H54 (cell line): ENCODE results near the gene FOCAD.

Source experiments
- DNase-seq: peaks from one replicate; pipeline ENCODE4 v3.0.0; 2011; ENCODE audit warnings: low spot score, mixed read lengths; ENCODE audit not compliant: insufficient read length
- FAIRE-seq: peaks from 3 replicates; lab custom pipeline; 2011; peaks lifted over from hg19 to GRCh38; lab: Jason Lieb, UNC
- POLR2A ChIP-seq: IDR thresholded peaks from 2 replicates; pipeline ENCODE4 v1.6.1; 2011; ENCODE audit warnings: low read depth, mild to moderate bottlenecking, low read length

The FOCAD gene

DNA sequence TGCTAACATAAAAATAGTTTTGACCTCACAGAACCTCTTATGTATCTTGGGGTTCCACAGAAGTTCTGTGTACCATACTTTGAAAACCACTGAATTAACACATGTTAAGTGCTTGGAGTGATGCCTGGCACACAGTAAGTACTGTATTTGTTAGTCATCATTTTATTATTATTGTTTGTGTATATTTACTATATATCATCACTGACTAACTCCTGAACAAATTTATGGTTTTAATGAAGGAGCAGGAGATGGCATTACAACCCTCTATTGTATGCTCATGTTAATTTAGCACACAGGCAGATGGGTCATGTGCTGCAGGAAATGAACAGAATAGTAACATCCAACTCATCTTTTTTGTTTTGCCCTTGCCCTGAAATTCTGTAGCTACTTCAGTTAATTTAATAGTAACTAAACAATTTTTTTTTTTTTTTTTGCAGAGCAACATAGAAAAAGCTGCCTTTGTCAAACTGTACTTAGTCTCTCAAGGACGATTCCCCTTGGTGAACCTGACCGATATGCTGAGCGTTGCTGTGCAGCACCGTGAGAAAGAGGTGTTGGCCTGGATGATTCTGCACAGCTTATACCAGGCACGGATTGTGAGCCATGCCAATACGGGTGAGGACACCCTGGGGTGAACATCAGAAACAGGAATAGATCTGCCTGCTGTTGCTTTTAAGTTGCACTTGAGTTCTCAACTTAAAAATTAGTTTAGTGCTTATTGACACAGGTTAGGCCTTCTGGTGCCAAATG lies 302.0 kb downstream of the FOCAD start:
- TF ChIP-seq POLR2A, result no peak
- FAIRE-seq (no peak), DNase-seq (no peak)

DNA sequence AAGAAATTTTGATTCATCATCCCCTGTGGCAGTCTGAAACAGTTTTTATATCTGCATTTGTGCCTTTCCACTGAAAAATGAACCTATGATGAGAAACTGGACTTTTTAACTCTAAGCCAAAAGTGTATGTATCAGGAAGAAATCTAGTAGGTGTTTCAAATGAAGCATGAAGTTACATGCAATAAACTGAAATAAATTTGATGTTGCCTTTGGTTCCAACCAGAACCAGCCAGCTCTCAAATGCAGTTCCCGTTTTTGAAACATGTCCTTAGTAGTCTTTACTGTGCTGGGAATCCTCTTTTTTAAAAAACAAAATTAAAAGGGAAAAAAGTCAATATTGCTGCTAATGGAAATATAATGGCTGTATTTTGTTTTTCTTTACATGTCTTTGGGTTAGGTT lies 303.5 kb downstream of the FOCAD start:
- FAIRE-seq (no peak), DNase-seq (no peak)
- no peak for TF ChIP-seq POLR2A

DNA sequence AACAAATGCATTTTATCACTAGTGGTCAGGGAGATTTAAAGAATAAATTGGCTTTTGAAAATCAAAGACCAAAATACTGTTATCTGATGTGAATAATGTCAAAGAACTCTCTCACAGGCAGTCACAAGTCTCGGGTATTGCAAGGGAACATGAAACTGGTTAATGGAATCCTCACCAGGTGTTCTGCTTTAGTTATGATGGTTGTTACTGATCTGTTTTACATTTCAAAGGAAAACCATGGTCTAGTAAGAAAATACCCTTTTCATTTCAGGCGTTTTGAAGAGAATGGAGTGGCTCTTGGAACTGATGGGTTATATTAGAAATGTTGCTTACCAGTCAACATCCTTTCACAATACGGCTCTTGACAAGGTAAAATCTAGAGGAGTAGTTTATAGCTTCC lies 304.0 kb downstream of the FOCAD start:
- no peak for TF ChIP-seq POLR2A
- FAIRE-seq (no peak), DNase-seq (no peak)

DNA sequence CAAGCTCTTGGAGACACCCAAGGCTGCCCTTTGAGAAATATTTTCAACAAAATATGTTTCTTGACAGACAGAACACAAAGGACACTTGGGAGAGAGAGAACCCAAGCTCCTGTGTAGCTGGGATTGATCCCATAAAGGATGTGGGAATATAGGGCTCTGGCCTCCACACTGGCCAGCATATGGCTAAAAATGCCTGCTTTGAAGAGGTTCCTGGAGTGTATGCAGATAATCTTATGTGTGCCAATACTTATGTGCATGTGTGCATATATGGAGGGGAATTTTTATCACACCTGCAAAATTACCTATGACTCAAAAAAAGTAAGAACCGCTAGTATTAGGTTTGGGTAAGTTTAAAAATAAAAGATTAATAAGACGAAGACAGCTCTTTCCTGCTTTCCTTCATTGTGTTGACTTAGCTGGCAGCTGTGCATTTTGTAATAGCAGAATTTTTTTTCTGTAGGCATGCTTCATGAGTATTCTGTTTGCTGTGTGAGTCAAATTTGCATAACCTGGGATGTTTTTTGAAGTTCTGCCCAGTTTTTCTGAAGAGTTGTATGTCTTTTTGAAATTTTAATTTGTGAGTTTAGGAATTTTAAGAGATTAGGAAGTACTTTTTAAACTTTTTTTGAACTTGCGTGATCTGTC lies 304.7 kb downstream of the FOCAD start:
- TF ChIP-seq POLR2A, result no peak
- FAIRE-seq (no peak), DNase-seq (no peak)

DNA sequence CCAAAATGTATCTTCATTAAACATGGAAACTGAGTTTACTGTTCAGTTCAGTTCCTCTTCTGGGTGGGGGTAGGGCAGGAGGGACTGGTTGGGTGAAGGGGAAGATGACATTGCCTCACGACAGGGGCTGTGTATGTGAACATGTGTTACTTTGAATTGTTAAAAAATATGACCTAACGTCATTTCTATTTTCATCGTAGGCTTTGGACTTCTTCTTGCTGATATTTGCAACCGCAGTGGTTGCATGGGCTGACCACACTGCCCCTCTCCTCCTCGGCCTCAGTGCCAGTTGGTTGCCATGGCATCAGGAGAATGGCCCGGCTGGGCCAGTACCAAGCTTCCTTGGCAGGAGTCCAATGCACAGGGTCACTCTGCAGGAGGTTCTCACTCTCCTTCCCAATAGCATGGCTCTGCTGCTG lies 305.9 kb downstream of the FOCAD start:
- no peak for TF ChIP-seq POLR2A
- no peak for DNase-seq
- no peak for FAIRE-seq

DNA sequence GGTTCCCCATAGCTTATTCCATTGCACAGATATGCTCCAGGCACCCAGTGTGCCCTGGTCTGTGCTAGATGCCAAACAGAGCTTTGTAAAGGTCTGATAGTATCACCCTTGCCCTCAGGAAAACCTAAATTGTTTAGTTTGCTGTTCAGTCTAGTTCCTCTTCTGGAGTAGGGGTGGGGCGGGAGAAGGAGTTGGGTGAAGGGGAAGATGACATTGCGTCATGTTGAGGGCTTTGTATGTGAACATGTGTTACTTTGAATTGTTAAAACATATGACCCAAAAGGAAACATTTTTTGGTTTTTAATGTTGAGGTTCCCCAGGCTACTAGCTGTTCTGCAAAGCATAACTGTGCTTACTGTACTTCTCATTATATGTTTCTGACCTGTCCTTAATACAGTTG lies 306.8 kb downstream of the FOCAD start:
- DNase-seq, result no peak
- FAIRE-seq, result no peak
- TF ChIP-seq POLR2A, result no peak

DNA sequence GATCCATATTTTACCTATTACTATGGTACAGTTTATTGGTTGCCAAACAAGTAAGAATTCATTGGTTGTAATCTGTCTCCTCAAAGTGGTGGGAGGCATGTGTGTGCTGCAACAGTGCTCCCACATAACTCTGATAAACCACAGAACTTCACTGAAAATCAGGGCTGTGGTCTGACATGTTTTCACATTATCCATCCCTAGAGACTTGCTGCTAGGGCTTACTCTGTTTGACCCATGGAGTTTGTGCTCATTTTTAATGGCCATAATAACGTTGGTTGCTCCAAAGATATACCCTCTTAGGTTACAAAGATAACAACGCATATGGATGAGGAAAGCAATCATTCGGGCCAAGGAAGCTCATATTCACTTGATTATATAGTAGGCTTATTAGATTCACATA lies 310.4 kb downstream of the FOCAD start:
- DNase-seq (no peak), FAIRE-seq (no peak)
- no peak for TF ChIP-seq POLR2A

DNA sequence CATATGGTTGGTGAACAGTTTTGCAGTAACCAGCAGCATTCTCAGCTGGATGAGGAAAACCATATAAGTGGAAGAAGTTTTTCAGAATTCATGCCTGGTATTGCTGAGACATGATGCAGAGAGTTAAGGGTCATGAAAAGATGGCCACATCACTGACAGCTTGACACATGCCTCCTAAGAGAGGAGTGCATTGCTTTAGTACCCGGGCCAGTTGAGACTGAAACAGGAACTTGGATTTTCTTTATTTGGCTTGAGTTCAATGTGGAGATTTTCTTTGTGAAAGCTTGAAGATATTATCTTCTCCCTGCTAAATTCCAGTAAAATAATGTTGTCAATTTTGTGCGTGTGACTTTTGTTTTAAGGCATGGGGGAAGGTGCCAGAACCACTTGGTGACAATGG lies 311.6 kb downstream of the FOCAD start:
- FAIRE-seq, result no peak
- no peak for DNase-seq
- no peak for TF ChIP-seq POLR2A

DNA sequence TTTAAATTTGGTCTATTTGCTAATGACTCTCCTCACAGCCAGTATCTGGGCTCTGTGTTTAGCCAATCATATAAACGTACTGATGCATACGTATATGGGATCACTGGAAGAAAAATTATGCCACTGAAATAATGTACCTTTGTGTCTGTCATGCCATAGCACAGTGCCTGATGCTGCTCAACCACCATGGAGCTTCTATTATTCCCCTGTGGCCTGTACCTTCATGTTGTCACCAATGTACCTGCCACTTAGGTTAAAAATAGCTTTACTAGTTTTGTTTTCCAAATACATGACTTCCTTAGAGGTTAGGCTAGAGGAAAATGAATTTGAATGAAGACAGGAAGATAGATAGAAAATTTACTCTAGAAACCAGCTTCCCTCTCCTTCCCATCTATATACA lies 312.8 kb downstream of the FOCAD start:
- FAIRE-seq (no peak), DNase-seq (no peak)
- TF ChIP-seq POLR2A, result no peak

DNA sequence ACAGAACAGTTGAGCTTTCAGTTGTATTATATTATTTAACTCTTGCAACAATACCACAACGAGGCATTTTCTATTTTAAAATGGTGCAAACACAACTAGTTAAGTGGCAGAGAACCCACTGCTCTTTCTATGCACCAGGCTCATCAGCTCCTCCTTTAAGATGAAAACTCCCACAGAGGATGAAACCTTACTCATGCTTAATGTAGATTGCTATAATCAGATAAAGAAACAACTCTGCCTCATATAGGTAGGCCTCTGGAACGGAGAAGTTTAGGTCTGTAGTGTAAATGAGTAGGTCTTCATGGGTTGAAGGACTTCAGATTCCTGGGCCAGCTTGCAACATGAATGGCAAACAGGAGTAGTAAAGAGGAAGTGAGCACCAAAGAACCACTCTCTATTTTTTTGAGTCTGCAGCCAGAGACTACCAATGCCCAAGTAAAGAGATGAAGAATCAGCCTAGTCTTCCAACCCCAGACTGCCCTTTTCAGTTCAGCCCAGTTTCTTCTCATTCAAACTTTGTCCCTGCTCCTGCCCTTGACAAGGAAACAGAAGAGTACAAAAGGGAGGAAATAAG lies 313.5 kb downstream of the FOCAD start:
- no peak for FAIRE-seq
- DNase-seq, result no peak

DNA sequence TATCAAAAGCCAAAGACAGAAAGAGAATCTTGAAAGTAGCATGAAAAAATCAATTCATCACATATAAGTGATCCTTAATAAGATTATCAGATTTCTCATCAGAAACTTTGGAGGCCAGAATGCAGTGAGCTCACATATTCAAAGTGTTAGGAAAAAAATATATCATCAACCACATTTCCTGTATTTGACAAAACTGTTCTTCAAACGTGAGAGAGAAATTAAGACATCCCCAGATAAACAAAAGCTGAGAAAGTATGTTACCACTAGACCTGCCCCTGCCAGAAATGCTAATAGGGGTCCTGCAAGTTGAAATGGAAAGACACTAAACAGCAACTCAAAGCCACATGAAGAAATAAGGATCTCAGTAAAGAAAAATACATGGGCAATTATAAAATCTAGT lies 317.5 kb downstream of the FOCAD start:
- no peak for TF ChIP-seq POLR2A
- no peak for FAIRE-seq
- no peak for DNase-seq

More for the DNA sequence above, 313.5 kb downstream of the FOCAD start:
- no peak for TF ChIP-seq POLR2A

DNA sequence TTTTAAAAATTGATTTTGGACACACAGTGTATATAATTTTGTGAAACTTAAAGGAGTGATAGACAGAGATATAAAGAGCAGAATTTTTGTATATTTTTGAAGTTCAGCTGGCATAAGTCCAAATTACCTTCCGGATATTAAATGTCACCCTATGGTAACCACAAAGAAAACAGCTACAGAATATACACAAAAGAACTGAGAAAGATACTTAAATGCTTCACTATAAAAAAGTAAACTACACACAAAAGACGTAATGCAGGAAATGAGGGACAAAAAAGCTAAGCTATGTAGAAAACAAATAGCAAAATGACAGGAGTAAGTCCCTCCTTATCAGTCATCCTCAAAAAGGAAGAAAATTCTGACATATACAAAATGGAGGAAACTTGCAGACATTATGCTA lies 318.0 kb downstream of the FOCAD start:
- FAIRE-seq (no peak), DNase-seq (no peak)
- no peak for TF ChIP-seq POLR2A

DNA sequence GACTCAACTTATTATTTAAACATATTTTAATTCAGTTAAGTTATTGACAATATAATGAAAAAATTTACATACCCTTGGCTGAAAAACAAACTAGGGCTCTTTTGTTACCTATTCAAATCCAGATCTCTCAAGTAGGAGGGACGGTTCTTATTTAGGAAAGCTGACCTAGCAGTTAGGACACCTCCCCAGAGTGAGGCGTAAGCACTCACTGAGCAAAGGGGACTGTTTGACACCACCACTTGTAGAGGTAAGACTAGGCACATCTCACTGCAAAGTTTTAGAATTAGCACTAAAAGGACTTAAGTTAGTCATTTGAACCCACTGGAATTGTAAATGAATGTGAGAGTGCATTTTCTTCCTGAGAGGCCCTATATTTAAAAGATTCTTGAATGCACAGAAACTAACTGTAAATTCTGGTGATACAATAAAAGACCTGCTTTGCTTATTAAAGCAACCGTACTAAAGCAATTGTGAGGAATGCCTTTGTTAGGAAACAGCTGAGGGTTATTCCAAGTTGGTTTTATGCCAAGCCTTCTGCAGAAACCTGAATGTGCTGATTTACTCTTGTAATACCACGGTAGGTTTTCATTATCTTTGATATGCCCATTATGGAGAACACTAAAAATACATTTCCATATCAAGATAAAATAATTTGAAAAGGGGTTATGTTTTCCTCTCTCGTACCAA lies 331.2 kb downstream of the FOCAD start:
- TF ChIP-seq POLR2A, result no peak
- DNase-seq, result no peak

DNA sequence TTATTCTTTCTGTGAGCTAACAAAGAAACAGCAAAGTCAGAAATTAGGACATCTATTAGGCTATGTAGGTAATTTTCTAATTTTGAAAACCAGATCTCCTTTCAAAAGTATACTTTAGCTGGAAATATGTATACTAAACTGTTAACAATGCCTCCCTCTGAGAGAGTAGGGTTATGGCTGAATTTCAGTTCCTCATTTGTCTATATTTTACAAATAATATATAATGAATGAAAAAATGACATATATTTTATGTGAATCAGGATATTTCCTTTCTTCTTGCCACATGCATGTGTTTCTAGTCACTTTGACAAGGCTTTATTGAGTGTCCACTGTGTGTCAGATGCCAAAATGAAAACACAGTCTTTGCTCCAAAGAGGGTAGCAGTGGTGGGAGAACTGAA lies 331.9 kb downstream of the FOCAD start:
- FAIRE-seq, result no peak
- DNase-seq, result no peak
- no peak for TF ChIP-seq POLR2A

More for the DNA sequence above, 331.2 kb downstream of the FOCAD start:
- peak; percentile 11 for FAIRE-seq
